H9 (cell line): ENCODE measurements around the gene SLC45A1. TPM values are rescaled to one million over a fixed set of nuclear protein-coding genes. Genes with fewer than 3 reads are reported as not detected.
A peak's percentile ranks its signal among the peaks of the same experiment; 100 is the strongest.

ENCODE experiments used
- DNase-seq: peaks from one replicate; pipeline ENCODE4 v3.0.0-alpha.2; 2017
- H2AFZ ChIP-seq: one replicate; pipeline ENCODE4 v1.6.1; 2013; ENCODE audit warnings: mild to moderate bottlenecking, low read length, control low read depth, moderate library complexity
- H2AK5ac ChIP-seq: 2 replicates; pipeline ENCODE4 v1.6.1; 2013; ENCODE audit warnings: low read length, control low read depth, mixed read lengths; ENCODE audit not compliant: insufficient read length
- H2BK120ac ChIP-seq: one replicate; pipeline ENCODE4 v1.6.1; 2013; ENCODE audit warnings: low read depth, mild to moderate bottlenecking, low read length, control low read depth, inconsistent platforms; ENCODE audit not compliant: poor library complexity, severe bottlenecking
- H2BK12ac ChIP-seq: 2 replicates; pipeline ENCODE4 v1.6.1; 2013; ENCODE audit warnings: low read length, control low read depth, mixed read lengths, low read depth; ENCODE audit not compliant: insufficient read length
- H2BK15ac ChIP-seq: 2 replicates; pipeline ENCODE4 v1.6.1; 2013; ENCODE audit warnings: low read depth, low read length, control low read depth
- H2BK20ac ChIP-seq: one replicate; pipeline ENCODE4 v1.6.1; 2013; ENCODE audit warnings: low read depth, mild to moderate bottlenecking, low read length, control low read depth, inconsistent platforms; ENCODE audit not compliant: poor library complexity, severe bottlenecking
- H2BK5ac ChIP-seq: 2 replicates; pipeline ENCODE4 v1.6.1; 2013; ENCODE audit warnings: low read length, control low read depth, mixed read lengths; ENCODE audit not compliant: insufficient read length
- H3K14ac ChIP-seq: 2 replicates; pipeline ENCODE4 v1.6.1; 2013; ENCODE audit warnings: low read length, control low read depth; ENCODE audit not compliant: insufficient read depth
- H3K18ac ChIP-seq: 2 replicates; pipeline ENCODE4 v1.6.1; 2013; ENCODE audit warnings: low read depth, mild to moderate bottlenecking, mixed read lengths, low read length, control low read depth; ENCODE audit not compliant: insufficient read length
- H3K23ac ChIP-seq: 2 replicates; pipeline ENCODE4 v1.6.1; 2013; ENCODE audit warnings: low read length, control low read depth, mixed read lengths, low read depth; ENCODE audit not compliant: insufficient read length
- H3K23me2 ChIP-seq: 2 replicates; pipeline ENCODE4 v1.6.1; 2013; ENCODE audit warnings: low read depth, mild to moderate bottlenecking, mixed read lengths, low read length, control low read depth; ENCODE audit not compliant: insufficient read length, poor library complexity, severe bottlenecking
- H3K27ac ChIP-seq: 2 replicates; pipeline ENCODE4 v1.5.1; 2013; ENCODE audit warnings: low read length, control low read depth, mixed read lengths, low read depth; ENCODE audit not compliant: insufficient read length
- H3K27me3 ChIP-seq: 2 replicates; pipeline ENCODE4 v1.6.1; 2013; ENCODE audit warnings: low read length, control low read depth, inconsistent platforms; ENCODE audit not compliant: insufficient read depth
- H3K4ac ChIP-seq: 2 replicates; pipeline ENCODE4 v1.6.1; 2013; ENCODE audit warnings: low read depth, mild to moderate bottlenecking, control low read depth, inconsistent platforms, low read length, moderate library complexity
- H3K4me1 ChIP-seq: 2 replicates; pipeline ENCODE4 v1.6.1; 2013; ENCODE audit warnings: low read length, control low read depth, inconsistent platforms; ENCODE audit not compliant: insufficient read depth
- H3K4me2 ChIP-seq: 2 replicates; pipeline ENCODE4 v1.6.1; 2013; ENCODE audit warnings: low read length, control low read depth, mixed read lengths; ENCODE audit not compliant: insufficient read length, insufficient read depth
- H3K56ac ChIP-seq: 2 replicates; pipeline ENCODE4 v1.6.1; 2013; ENCODE audit warnings: low read depth, mild to moderate bottlenecking, mixed read lengths, low read length, control low read depth; ENCODE audit not compliant: insufficient read length
- H3K79me1 ChIP-seq: 2 replicates; pipeline ENCODE4 v1.6.1; 2013; ENCODE audit warnings: low read depth, mild to moderate bottlenecking, moderate library complexity, low read length, control low read depth, inconsistent platforms; ENCODE audit not compliant: insufficient read depth, poor library complexity, severe bottlenecking
- H3K79me2 ChIP-seq: 2 replicates; pipeline ENCODE4 v1.6.1; 2013; ENCODE audit warnings: low read length, control low read depth, inconsistent platforms; ENCODE audit not compliant: insufficient read depth
- H3K9ac ChIP-seq: 2 replicates; pipeline ENCODE4 v1.6.1; 2013; ENCODE audit warnings: low read length, control low read depth, mixed read lengths; ENCODE audit not compliant: insufficient read length; ENCODE audit errors: extremely low read depth
- H3K9me3 ChIP-seq: one replicate; pipeline ENCODE4 v1.6.1; 2013; ENCODE audit warnings: low read depth, low read length, inconsistent platforms; ENCODE audit not compliant: control insufficient read depth
- H3T11ph ChIP-seq: one replicate; pipeline ENCODE4 v1.6.1; 2013; ENCODE audit warnings: mild to moderate bottlenecking, low read length, control low read depth, inconsistent platforms
- H4K20me1 ChIP-seq: one replicate; pipeline ENCODE4 v1.6.1; 2013; ENCODE audit not compliant: control insufficient read depth, insufficient read length, insufficient read depth
- H4K5ac ChIP-seq: 2 replicates; pipeline ENCODE4 v1.6.1; 2013; ENCODE audit warnings: low read depth, mild to moderate bottlenecking, mixed read lengths, low read length, control low read depth; ENCODE audit not compliant: insufficient read length
- H4K8ac ChIP-seq: replicated peaks from 2 replicates; pipeline ENCODE4 v1.6.1; 2013; ENCODE audit warnings: low read length, control low read depth, mixed read lengths, low read depth; ENCODE audit not compliant: insufficient read length
- H4K91ac ChIP-seq: 2 replicates; pipeline ENCODE4 v1.6.1; 2013; ENCODE audit warnings: low read depth, mild to moderate bottlenecking, moderate library complexity, mixed read lengths, low read length, control low read depth; ENCODE audit not compliant: insufficient read length
- H3K27ac Mint-ChIP-seq, 3 experiments: 2 replicates in 2 of 3; 3 replicates in 1 of 3; pipeline ENCODE4 v1.8.0; 2020 to 2021; ENCODE audit warnings: mixed read lengths in 3 of 3, mild to moderate bottlenecking in 1 of 3, moderate library complexity in 1 of 3
- H3K27me3 Mint-ChIP-seq: 2 replicates; pipeline ENCODE4 v1.8.0; 2021; ENCODE audit warnings: low read depth, mild to moderate bottlenecking, moderate library complexity, mixed read lengths
- H3K36me3 Mint-ChIP-seq, 3 experiments: 2 replicates in 2 of 3; 3 replicates in 1 of 3; pipeline ENCODE4 v1.8.0; 2020 to 2021; ENCODE audit warnings: low read depth in 3 of 3, mixed read lengths in 3 of 3; ENCODE audit not compliant: insufficient read depth in 1 of 3
- H3K4me1 Mint-ChIP-seq, 2 experiments: 2 replicates each; pipeline ENCODE4 v1.8.0; 2020; ENCODE audit warnings: mixed read lengths in 2 of 2
- H3K4me3 Mint-ChIP-seq, 2 experiments: 2 replicates in 1 of 2; 3 replicates in 1 of 2; pipeline ENCODE4 v1.8.0; 2020 to 2021; ENCODE audit warnings: mild to moderate bottlenecking in 2 of 2, mixed read lengths in 2 of 2, moderate library complexity in 1 of 2
- H3K9me3 Mint-ChIP-seq, 2 experiments: 2 replicates in 1 of 2; 3 replicates in 1 of 2; pipeline ENCODE4 v1.8.0; 2020; ENCODE audit warnings: mild to moderate bottlenecking in 2 of 2, mixed read lengths in 2 of 2, moderate library complexity in 1 of 2
- CTCF ChIP-seq: fragments of 200-600 bp; sonication (generic); conservative IDR thresholded peaks from 3 replicates; pipeline ENCODE4 v1.8.0; 2021; ENCODE audit warnings: antibody characterized with exemption, mild to moderate bottlenecking
- WGBS: extraction: QIAGEN DNeasy Blood & Tissue Kit; methylation state at CpG from one replicate; pipeline ENCODE4 v1.1.7; 2013; ENCODE audit warnings: missing lambda C conversion rate, low lambda C conversion rate, mixed read lengths; ENCODE audit not compliant: insufficient read length; ENCODE audit errors: extremely low coverage; 5-methylcytosine and 5-hydroxymethylcytosine counted together
- total RNA-seq: library from RNA; stranded (reverse); gene quantifications from 2 replicates; pipeline ENCODE4 v1.2.1, GENCODE V29; 2021

SLC45A1 gene
- total RNA-seq, 1 experiment from 2014 or later, result 0.63 TPM

DNA sequence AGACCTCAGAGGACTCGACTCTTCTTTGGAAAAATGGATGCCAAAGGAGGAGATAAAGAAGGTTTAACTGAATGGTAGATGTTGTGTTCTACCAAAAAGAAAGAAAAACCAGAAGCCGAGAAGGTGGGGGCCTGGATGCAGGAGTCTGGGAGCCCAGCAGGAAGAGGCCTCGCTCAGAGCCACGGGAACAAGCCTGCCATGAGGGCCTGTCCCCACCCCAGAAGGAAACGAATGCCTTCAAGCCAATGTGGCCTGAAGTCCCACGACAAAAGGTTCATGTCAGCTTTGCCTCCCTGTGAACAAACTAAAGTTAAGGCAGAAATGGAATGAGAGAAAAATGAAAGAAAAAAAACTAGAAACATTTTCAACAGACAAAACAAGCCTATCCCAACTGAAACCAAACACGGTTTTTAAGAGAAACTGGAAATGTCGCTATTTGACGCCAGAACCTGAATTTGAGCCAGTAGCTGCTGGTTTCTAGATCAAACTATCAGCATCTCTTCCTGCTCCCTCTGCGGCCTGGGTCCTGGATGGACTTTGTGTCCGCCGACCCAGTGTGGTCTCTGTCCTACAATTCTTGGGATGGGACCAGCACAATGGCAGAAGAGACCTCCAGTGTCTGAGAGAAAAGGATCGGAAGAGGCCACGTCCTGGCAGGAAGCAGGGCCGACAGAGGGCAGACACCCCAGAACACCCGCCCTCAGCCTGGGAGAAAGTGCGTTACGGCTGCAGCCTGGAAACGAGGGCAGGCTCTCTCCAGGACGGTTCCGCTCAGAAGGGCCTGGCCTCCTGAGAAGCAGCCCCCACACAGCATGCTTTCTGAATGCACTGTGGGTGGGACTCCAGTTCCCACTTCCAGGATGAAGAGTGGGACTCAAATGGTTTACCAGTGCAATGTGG is 35.2 kb downstream of the SLC45A1 start:
- no peak overlapping the region for H3K4ac ChIP-seq
- no CpG with 5 or more reads among the region's 21 CpGs for WGBS

More for the DNA sequence above, 35.2 kb downstream of the SLC45A1 start:
- H3K27me3 ChIP-seq, result no peaks in the 10 kb centered on the region
- H4K8ac ChIP-seq, result no peak overlapping the region
- H3K23ac ChIP-seq, result no peak overlapping the region
- H3K9me3 ChIP-seq, result no peaks in the 10 kb centered on the region
- no peaks in the 10 kb centered on the region for H3K79me2 ChIP-seq
- no peaks in the 10 kb centered on the region for H3K79me1 ChIP-seq
- H2AK5ac ChIP-seq, result no peak overlapping the region
- Mint-ChIP-seq H3K36me3 (peaks cover 29 to 54% (median 51%) of the 10 kb centered on the region in 3 experiments; a peak in 6 of 7 replicates), H3K9me3 (no peaks in the 10 kb centered on the region), H3K4me3 (no peak overlapping the region), H3K4me1 (peaks cover 25 to 31% of the 10 kb centered on the region in 2 experiments), H3K27ac (peak overlapping the region in 2 of 3 experiments; percentile 29 to 96; a peak in 3 of 7 replicates), H3K27me3 (peaks cover 2% of the 10 kb centered on the region)
- no peak overlapping the region for H3K4me2 ChIP-seq
- H2BK15ac ChIP-seq, result no peak overlapping the region
- no peak for TF ChIP-seq CTCF
- H4K91ac ChIP-seq, result no peak overlapping the region
- peaks cover 3% of the 10 kb centered on the region for H4K20me1 ChIP-seq
- H3K23me2 ChIP-seq, result no peaks in the 10 kb centered on the region
- no peak overlapping the region for H3K18ac ChIP-seq
- no peak overlapping the region for H2BK120ac ChIP-seq
- H2AFZ ChIP-seq, result no peak overlapping the region
- no peak overlapping the region for H3K14ac ChIP-seq
- no peak overlapping the region for H2BK20ac ChIP-seq
- DNase-seq, result no peak
- H3K56ac ChIP-seq, result no peak overlapping the region
- no peak overlapping the region for H2BK12ac ChIP-seq
- H2BK5ac ChIP-seq, result no peak overlapping the region
- H3K27ac ChIP-seq, result no peak overlapping the region
- no peak overlapping the region for H3T11ph ChIP-seq
- no peak overlapping the region for H3K9ac ChIP-seq
- no peaks in the 10 kb centered on the region; the same call in 1 of the 2 replicates for H3K4me1 ChIP-seq
- H4K5ac ChIP-seq, result no peak overlapping the region
